ENCODE measurements around the gene CHST13.

The CHST13 gene, protein sequence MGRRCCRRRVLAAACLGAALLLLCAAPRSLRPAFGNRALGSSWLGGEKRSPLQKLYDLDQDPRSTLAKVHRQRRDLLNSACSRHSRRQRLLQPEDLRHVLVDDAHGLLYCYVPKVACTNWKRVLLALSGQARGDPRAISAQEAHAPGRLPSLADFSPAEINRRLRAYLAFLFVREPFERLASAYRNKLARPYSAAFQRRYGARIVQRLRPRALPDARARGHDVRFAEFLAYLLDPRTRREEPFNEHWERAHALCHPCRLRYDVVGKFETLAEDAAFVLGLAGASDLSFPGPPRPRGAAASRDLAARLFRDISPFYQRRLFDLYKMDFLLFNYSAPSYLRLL

DNA sequence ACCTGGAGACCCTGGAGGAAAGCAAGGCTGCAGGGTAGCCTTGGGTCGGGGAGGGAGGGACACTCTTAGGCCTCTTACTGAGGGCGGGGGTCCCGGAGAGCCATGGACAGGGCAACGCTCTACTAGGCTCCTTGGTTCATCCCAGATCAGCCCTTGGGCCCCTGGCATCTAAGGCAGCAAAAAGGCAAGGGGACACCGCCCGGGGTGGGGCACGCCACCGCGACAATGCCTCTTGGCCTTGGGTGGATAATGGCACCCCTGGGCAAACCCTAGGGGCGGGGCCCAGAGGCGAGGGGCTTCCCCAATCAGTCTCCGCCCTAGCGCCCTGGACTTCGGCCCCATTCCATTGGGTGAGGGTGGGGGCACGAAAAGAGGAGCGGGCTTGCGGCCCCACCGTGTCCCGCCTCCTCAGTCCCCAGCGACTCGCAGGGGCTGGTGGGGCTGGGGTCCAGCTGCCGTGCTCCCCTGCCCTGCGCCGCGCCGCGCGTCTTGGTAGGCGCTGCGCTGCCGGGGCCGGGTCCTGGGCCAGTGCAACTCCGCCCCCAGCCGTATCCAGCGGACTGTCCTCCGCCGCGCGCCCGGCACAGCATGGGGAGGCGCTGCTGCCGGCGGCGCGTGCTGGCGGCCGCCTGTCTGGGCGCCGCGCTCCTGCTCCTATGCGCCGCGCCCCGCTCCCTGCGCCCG, at the start of gene CHST13:
TSS of gene CHST13 (plus strand) at position 411 of the 684 bp plus-strand sequence. CDS start at position 589, 178 bp downstream.
- intact Hi-C loops (cut with micrococcal nuclease), result loop anchor here (5.0 to 10.0 kb wide), 4 partner anchors 93 to 1021 kb away; partner anchors contain the start of gene TXNRD3
- peaks cover 2% of the 10 kb centered on the region for H3K27me3 Mint-ChIP-seq

DNA sequence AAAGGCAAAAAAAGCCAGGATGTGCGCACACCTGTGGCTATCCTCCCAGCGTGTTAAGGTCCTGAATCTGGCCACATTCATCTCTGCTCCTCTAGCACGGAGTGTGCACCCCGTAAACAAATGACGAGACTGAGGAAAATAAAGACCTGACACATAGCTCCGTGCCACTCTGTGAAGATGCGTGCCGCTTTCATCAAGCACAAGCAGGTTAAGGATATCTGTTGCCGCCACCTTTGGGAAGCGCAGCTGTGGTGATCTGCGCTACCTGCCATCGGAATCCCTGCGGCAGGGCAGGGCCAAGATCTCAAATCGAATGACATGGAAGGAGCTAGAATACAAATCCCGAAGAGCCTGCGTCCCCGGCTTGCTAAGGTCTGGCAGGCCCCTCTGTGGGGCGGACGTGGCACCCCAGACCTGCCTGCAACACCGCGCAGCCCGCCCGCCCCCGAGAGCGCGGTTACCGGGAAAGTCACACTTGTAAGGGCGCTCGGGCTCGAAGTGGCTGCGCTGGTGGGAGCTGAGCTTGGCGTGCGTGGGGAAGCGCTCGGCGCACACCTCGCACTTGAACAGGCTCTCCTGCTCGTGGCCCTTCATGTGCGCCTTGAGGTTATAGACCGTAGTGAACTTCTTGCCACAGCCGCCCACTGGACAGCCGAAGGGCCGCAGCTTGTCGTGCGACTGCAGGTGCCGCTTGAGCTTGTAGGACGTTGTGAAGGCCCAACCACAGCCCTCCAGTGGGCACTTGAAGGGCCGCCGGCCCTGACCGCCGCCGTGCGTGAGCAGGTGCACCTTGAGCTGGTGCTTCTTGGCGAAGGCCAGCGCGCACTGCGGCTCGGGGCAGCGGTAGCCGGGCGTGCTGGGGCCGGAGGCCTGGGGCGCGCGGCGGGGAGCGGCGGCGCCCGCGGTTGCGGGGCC, 49.2 kb upstream of the CHST13 start:
- peaks cover 40% of the 10 kb centered on the region for H3K36me3 Mint-ChIP-seq (ENCODE audit: low read depth)
- H3K4me3 Mint-ChIP-seq, result peak overlapping the region; percentile 79
- intact Hi-C loops (cut with micrococcal nuclease), result loop anchor here (10.0 kb wide), 1 partner anchor 120 kb away; the partner anchor contains the start of gene KLF15
- H3K27me3 Mint-ChIP-seq, result no peaks in the 10 kb centered on the region
- H3K4me1 Mint-ChIP-seq (ENCODE audit: low read depth), result peaks cover 46% of the 10 kb centered on the region
- no peaks in the 10 kb centered on the region for H3K9me3 Mint-ChIP-seq
- peak overlapping the region; percentile 72 for H3K27ac Mint-ChIP-seq

More for the DNA sequence above, at the start of gene CHST13:
- H3K4me1 Mint-ChIP-seq (ENCODE audit: low read depth), result peaks cover 59% of the 10 kb centered on the region
- peak within 1 kb of the TSS; percentile 84 for H3K4me3 Mint-ChIP-seq
- H3K9me3 Mint-ChIP-seq, result no peaks in the 10 kb centered on the region
- peak within 1 kb of the TSS; percentile 97 for H3K27ac Mint-ChIP-seq
- H3K36me3 Mint-ChIP-seq (ENCODE audit: low read depth), result peaks cover 36% of the 10 kb centered on the region

DNA sequence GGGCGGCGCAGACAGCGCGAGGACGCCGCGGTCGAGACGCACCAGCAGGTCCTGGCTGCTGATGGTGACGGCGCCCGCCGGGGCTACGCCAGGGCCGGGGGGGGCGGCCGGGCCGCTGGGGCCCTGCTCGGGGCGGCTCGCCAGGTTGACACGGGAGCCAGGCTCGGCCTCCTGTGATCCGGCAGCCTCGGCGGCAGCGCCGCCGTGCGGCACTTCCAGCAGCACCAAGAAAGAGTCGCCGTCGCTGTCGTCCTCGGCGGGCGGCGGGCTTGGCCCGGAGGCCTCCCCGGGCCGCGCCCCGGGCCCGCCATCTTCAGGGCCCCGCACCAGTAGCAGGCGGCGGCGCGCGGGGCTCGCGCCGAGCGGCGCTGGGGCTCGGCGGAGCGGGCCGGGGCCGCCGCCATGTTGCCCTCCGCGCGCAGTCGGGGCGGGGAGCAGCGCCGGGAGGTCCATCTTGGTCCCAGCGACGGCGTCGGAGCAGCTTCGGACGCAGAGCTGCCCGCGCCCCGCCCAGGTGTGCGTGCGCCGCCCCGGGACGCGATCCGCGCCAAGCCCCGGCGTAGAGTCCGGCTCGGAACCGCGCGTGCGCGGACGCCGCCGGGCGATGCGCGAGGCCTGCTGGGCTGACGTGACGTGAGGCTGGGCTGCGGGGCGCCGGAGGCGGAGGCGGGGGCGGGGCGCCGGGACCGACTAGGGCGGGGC, 48.4 kb upstream of the CHST13 start, which contains the start of gene ZXDC:
TSS of gene ZXDC (minus strand) at position 479 of the 702 bp plus-strand sequence. CDS start at position 453, 26 bp downstream.
- Mint-ChIP-seq H3K36me3 (ENCODE audit: low read depth) (peaks cover 32% of the 10 kb centered on the region), H3K9me3 (no peaks in the 10 kb centered on the region), H3K27me3 (no peaks in the 10 kb centered on the region), H3K4me1 (ENCODE audit: low read depth) (peaks cover 42% of the 10 kb centered on the region), H3K4me3 (peak within 1 kb of the TSS; percentile 80), H3K27ac (peak within 1 kb of the TSS; percentile 87)
- intact Hi-C loops (cut with micrococcal nuclease), result loop anchor here (10.0 kb wide), 1 partner anchor 121 kb away; the partner anchor contains the start of gene KLF15

DNA sequence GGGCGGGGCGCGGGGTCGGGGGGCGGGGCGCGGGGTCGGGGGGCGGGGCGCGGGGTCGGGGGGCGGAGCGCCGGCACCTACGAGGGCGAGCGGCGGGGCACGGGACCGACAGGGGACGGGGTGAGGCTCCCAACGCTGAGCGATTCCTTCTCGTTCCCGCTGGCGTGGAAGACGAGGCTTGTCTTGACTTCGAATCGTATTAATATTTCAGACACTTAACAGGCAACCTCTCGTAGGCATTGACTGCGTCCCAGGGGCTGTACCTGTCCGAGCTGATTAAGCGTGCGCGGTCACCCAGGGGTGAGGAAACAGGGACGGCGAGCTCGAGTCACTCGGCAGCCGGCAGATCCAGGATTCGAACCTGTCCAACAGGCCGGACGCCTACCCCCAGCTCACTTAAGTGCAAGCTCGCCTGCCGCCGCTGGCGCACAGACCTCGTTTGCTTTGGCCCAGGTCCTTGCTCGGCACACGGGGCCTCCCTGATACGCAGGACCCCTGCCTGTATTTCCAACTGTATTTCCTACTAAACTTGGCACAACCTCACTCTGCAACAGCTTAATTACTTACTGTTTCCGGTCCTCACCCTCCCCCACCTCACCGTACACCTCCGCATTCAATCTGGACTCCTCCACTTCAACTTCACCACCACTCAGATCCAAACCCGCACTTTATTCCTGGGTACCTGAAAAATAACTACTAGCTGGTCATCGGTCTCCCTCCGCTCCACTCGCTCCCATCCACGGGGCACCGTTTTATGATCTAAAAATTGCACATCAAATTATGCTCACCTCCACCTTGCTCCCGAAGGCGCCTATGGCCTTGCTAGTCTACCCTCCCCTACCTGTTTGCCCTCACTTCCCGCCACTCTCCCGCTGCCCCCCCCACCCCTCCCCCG, 47.5 kb upstream of the CHST13 start:
- Mint-ChIP-seq H3K4me3 (peak overlapping the region; percentile 80), H3K27ac (peak overlapping the region; percentile 87), H3K27me3 (no peaks in the 10 kb centered on the region), H3K9me3 (no peaks in the 10 kb centered on the region), H3K4me1 (ENCODE audit: low read depth) (peaks cover 42% of the 10 kb centered on the region), H3K36me3 (ENCODE audit: low read depth) (peaks cover 24% of the 10 kb centered on the region)
- intact Hi-C loops (cut with micrococcal nuclease), result loop anchor here (10.0 kb wide), 1 partner anchor 122 kb away; the partner anchor contains the start of gene KLF15

DNA sequence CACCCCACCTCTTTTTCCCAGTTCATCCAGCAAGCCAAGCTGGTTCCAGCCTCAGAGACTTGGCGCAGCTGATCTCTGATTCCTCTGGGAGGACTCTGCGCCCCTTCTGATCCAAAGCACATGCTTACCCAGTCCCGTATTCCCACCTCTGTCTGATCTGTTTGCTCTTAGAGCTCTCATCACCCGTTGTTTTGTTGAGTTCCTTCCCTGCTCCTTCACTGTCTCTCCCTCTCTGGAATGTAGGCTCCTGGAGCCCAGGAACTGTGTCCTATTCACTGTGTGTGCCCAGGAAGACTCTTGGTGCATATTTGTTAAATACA, 46.9 kb upstream of the CHST13 start:
- H3K27ac Mint-ChIP-seq, result peak overlapping the region; percentile 87
- H3K36me3 Mint-ChIP-seq (ENCODE audit: low read depth), result peaks cover 24% of the 10 kb centered on the region
- H3K27me3 Mint-ChIP-seq, result no peaks in the 10 kb centered on the region
- peak overlapping the region; percentile 80 for H3K4me3 Mint-ChIP-seq
- H3K9me3 Mint-ChIP-seq, result no peaks in the 10 kb centered on the region
- intact Hi-C loops (cut with micrococcal nuclease), result loop anchor here (10.0 kb wide), 1 partner anchor 122 kb away; the partner anchor contains the start of gene KLF15
- peaks cover 45% of the 10 kb centered on the region for H3K4me1 Mint-ChIP-seq (ENCODE audit: low read depth)

DNA sequence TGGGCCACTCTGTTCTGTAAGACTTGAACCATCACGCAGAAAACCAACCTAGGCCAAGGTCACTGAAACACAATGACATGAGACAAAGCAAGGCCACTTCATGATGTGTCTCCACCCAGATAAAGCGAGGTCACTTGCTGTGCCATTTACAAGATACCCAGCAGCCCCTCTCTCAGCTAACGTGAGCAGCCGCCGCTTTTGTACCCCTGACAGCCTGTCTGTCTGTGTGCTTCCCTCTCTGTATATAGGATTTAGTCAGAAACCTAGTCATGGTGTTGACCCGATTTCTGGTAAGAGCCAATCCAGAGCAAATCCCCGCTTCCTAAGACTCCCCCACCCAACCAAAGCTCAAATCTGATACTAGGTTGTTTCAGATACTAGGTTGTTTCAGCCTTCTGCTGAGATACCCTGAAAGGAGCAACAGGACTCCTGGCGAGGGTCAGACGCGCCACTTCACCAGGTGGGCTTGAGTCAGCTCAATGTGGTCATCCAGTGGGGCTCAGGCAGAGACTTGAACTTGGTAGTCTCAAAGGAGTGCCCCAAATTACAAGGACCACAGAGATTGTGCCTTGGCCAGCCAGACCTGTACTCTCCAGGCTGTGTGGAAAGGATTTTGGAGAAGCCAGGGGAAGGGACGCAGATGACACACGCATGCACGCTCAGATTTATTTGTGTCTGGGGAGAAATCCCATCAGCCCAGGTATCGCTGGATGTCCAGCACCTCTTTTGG, 45.2 kb upstream of the CHST13 start:
- Mint-ChIP-seq H3K36me3 (ENCODE audit: low read depth) (peaks cover 10% of the 10 kb centered on the region), H3K9me3 (no peaks in the 10 kb centered on the region), H3K27me3 (peaks cover 1% of the 10 kb centered on the region), H3K27ac (no peak overlapping the region), H3K4me1 (ENCODE audit: low read depth) (peaks cover 28% of the 10 kb centered on the region), H3K4me3 (no peak overlapping the region)
- intact Hi-C loops (cut with micrococcal nuclease), result loop anchor here (10.0 kb wide), 1 partner anchor 124 kb away; the partner anchor contains the start of gene KLF15

DNA sequence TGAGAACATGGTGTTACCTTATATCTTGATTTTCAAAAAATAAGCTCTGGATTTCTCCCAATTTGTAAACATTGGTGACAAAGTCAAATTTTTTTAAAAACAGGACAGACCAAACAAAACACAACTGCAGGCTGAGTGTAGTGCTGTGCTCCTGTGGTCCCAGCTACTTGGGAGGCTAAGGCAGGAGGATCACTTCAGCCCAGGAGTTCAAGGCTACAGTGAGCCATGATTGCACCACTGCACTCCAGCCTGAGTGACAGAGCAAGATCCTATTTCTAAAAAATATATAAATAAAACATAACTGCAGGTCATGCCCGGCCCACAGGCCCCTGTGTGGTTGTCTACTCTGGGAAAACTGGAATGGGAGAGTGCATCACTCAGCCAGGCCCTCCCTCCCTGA, 44.3 kb upstream of the CHST13 start:
- intact Hi-C loops (cut with micrococcal nuclease), result loop anchor here (10.0 kb wide), 1 partner anchor 125 kb away; the partner anchor contains the start of gene KLF15
- Mint-ChIP-seq H3K27me3 (peaks cover 2% of the 10 kb centered on the region), H3K27ac (no peak overlapping the region), H3K36me3 (ENCODE audit: low read depth) (peaks cover 3% of the 10 kb centered on the region), H3K4me1 (ENCODE audit: low read depth) (peaks cover 19% of the 10 kb centered on the region), H3K4me3 (no peak overlapping the region), H3K9me3 (no peaks in the 10 kb centered on the region)

DNA sequence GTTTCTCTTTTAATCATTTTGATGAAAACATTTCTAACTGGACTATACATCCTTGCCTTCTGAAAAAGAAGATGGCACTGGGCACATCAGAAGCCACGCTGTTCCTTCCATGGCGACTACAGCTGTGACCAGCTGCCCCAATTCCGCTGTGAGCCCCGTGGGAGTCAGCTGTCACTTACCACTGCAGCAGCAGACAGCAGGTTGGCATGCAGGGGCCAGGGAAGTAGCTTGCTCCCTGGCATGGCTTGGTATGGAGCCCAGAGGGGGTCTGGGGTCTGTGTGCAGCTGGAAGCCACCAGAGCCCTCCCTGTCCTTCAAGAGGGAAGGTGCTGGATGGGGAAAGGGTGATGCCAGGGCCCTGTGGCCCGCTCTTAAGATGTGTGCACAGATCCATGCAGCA, 43.7 kb upstream of the CHST13 start:
- Mint-ChIP-seq H3K4me1 (ENCODE audit: low read depth) (peaks cover 17% of the 10 kb centered on the region), H3K36me3 (ENCODE audit: low read depth) (no peaks in the 10 kb centered on the region), H3K27ac (no peak overlapping the region), H3K4me3 (no peak overlapping the region), H3K27me3 (peaks cover 2% of the 10 kb centered on the region), H3K9me3 (no peaks in the 10 kb centered on the region)
- intact Hi-C loops (cut with micrococcal nuclease), result no loop called here

DNA sequence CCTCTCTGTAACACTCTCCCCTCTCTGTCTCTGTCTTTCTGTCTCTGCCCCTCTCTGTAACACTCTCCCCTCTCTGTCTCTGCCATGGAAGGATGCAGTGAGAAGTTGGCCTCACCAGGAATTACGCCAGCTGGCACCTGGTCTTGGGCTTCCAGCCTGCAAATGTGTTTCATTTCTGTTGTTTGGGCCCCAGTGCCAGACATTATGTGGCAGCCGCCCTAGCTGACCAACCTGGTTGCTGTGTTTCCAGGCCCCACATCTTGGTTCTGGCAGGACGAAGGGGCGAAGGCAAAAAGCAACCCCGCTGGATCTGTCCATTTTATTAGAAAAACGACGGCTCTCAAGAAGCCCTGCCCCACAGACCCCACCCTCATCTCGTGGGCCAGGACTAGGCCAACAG, 43.1 kb upstream of the CHST13 start:
- H3K4me1 Mint-ChIP-seq (ENCODE audit: low read depth), result peaks cover 17% of the 10 kb centered on the region
- H3K27ac Mint-ChIP-seq, result no peak overlapping the region
- no peaks in the 10 kb centered on the region for H3K9me3 Mint-ChIP-seq
- H3K36me3 Mint-ChIP-seq (ENCODE audit: low read depth), result no peaks in the 10 kb centered on the region
- H3K4me3 Mint-ChIP-seq, result no peak overlapping the region
- intact Hi-C loops (cut with micrococcal nuclease), result no loop called here
- peaks cover 2% of the 10 kb centered on the region for H3K27me3 Mint-ChIP-seq

DNA sequence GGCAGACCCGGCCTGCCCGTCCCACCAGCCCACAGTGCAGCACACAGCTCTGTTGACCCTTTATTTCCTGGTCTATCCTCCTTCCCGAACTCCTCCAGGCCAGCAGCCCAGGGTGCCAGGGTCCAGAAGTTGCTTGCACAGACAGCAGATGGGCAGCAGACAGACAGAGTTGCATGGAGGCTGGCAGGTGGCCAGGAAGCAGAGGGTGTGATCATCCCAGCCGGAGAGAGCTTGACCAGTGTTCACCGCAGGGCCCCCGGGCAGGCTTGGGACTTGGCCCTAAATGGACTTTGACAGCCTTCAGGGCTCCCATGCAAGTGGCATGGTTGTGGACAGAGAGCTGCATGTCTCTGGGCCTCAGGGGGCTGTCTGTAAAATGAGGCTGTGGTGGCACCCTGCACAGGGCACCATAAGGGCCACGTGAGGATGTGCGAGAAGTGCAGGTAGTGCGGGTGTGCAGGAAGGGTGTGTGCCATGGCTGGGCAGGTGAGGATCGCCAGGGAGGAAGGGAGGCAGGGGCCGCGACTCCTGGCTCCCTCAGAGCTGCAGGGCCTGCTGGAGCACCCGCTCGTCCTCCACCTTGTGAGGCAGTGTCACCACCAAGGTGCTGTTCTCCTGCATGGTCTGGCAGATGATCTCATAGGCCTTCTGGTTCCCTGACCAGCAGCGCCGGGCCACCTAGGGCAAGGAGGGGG, 42.0 kb upstream of the CHST13 start:
- H3K36me3 Mint-ChIP-seq (ENCODE audit: low read depth), result no peaks in the 10 kb centered on the region
- H3K4me1 Mint-ChIP-seq (ENCODE audit: low read depth), result peaks cover 10% of the 10 kb centered on the region
- no peaks in the 10 kb centered on the region for H3K9me3 Mint-ChIP-seq
- H3K4me3 Mint-ChIP-seq, result no peak overlapping the region
- H3K27ac Mint-ChIP-seq, result no peak overlapping the region
- intact Hi-C loops (cut with micrococcal nuclease), result no loop called here
- peaks cover 2% of the 10 kb centered on the region for H3K27me3 Mint-ChIP-seq

DNA sequence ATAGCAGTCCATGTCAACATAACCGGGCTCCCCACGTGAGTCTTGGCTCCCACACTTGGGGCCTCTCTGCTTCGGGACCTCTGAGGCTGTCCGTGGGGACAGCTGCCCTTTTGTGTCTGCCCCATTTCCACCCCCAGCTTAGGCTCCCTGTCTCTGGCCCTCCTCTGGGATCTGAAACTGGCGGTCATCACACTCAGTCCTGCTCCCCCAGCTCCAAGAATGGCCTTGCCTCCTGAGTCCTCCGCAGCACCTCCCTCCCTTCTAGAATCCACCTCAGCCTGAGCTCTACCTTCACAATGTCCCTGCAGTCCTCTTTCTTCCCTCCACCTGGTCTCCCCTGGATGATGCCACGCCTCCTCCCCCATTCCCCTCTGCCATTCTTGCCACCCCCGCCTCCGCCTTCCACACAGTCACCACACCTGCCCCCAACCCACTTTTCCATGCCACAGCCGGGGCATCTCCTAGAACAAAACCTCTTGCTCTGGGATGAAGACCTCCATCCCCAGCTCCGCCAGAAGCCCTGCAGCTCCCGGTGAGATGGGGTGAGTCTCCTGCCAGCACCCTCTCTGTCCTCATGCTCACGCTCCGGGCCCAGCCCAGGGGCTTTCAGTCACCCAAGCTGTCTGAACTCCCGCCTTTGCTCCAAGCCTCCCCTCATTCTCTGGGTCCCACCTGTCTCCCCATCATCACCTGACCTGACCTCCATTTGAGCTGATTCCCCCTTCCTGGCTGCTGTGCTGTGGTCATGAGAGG, 41.3 kb upstream of the CHST13 start:
- H3K27ac Mint-ChIP-seq, result no peak overlapping the region
- peaks cover 11% of the 10 kb centered on the region for H3K4me1 Mint-ChIP-seq (ENCODE audit: low read depth)
- H3K4me3 Mint-ChIP-seq, result no peak overlapping the region
- H3K36me3 Mint-ChIP-seq (ENCODE audit: low read depth), result no peaks in the 10 kb centered on the region
- H3K27me3 Mint-ChIP-seq, result peaks cover 2% of the 10 kb centered on the region
- intact Hi-C loops (cut with micrococcal nuclease), result no loop called here
- no peaks in the 10 kb centered on the region for H3K9me3 Mint-ChIP-seq
